GM19238 (cell line): ENCODE measurements around the gene FAM153A.
"Not testable (repeated sequence)": the region's sequence is repeated elsewhere in the genome, so short reads cannot be mapped to it uniquely, and the experiment has no call there.

Source experiments
- DNase-seq: peaks from one replicate; pipeline ENCODE4 v3.0.0; 2011; ENCODE audit warnings: low spot score; ENCODE audit not compliant: insufficient read length

The FAM153A gene

DNA sequence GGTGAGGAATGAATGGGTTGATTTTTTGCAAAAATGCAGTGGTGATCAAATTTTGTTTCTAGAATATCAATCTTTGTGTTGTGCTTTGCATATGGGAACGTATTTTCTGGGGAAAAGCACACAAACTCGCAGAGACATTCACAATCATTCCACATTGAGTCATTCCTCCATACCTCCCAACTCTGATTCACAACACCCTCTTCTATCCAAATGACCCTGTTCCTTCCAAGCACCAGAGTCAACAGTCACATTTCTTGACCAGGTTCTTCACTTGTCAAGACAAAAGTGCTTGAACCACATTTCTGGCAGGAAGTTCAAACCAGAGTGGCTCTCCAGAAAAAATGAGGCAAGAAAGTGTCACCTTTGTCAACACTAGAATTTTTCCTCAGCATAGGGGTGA is 35.3 kb downstream of the FAM153A start:
- DNase-seq: not testable (repeated sequence)

DNA sequence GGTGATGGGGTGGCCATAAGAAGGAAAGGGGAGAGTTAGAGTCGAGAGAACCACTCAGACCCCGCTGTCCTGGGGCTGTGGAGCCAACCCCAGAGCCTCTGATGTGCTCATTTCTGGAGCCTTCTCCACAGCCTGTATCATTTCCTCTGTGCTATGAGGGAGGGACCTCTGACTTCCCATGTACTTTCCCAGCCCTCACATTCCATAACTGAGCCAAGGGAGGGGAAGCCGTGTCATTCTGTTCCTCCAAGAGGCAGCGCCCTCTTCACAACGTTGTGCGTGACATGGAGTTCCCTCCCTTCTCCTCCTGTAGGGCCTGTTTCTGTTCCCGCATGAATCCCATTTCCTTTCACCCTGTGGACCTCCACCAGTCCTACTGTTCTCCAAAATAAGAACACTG is 57.8 kb downstream of the FAM153A start:
- not testable (repeated sequence) for DNase-seq

GRCh38 chr5:177723831-177724485 is 58.7 kb downstream of the FAM153A start:
- not testable (repeated sequence) for DNase-seq

DNA sequence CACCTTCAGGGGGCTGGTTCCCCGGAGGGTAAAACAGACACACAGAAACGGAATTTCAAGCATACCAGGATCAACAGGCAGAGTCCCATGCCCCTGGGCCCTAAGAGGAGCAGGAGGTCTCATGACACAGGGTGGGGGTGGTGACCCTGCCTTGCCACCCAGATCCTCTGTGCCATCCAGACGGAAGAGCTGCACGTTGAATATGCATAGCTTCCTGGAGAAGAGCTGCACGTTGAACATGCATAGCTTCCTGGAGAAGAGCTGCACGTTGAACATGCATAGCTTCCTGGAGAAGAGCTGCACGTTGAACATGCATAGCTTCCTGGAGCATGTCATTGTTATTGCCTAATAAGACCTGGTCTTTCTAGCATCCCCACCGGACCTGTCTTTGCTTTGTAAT is 59.9 kb downstream of the FAM153A start:
- DNase-seq: not testable (repeated sequence)

DNA sequence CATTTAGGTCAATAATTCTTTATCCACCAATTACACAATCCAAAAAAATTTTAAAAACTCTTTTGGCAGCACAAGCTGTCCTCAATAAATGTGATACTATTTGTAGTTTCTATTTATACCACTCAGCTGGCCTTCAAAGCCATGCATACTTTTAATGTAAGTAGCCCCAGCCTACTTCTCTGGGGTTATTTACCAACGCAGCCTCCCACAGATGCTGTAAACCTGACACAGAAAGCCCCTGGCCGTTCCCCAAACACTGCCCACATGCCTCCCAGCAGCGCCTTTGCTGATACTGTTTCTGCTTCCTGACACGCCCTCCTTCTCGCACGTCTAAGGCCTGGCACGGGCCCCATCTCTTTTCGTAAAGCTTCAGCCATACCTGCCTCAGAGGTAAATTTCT is 62.7 kb downstream of the FAM153A start:
- not testable (repeated sequence) for DNase-seq

- not testable (repeated sequence) for DNase-seq
Observed at GRCh38 chr5:177715423-177715822, 67.3 kb downstream of the FAM153A start.

DNA sequence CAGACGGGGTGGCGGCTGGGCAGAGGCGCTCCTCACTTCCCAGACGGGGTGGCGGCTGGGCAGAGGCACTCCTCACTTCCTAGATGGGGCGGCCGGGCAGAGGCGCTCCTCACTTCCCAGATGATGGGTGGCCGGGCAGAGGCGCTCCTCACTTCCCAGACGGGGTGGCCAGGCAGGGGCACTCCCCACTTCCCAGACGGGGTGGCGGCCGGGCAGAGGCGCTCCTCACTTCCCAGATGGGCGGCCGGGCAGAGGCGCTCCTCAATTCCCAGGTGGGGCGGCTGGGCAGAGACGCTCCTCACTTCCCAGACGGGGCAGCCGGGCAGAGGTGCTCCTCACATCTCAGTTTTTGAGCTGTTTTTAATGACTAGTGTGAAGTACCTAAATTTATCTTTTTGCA is 86.6 kb downstream of the FAM153A start:
- DNase-seq: not testable (repeated sequence)

DNA sequence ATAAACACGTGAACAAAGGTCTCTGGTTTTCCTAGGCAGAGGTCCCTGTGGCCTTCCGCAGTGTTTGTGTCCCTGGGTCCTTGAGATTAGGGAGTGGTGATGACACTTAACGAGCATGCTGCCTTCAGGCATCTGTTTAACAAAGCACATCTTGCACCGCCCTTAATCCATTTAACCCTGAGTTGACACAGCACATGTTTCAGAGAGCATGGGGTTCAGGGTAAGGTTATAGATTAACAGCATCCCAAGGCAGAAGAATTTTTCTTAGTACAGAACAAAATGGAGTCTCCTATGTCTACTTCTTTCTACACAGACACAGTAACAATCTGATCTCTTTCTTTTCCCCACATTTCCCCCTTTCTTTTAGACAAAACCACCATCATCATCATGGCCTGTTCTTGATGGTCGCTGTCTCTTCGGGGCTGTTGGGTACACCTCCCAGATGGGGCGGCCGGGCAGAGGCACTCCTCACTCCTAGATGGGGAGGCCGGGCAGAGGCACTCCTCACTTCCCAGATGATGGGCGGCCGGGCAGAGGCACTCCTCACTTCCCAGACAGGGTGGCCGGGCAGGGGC is 87.3 kb downstream of the FAM153A start:
- not testable (repeated sequence) for DNase-seq

DNA sequence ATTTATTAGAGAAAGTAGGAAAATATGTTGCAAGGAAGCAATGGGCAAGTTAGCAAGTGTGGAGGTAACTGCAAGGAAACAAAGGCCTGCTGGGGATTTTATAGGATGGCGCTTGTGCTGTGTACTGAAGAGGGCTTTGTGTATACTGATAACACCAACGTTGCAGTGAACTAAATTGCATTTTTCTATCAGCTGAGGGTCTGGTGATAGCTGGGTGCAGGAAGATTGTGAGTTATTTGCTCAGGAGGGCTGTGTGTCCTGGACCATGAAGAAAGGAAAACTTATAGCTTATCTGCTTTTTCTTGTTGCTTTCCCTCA is 88.2 kb downstream of the FAM153A start:
- not testable (repeated sequence) for DNase-seq

GRCh38 chr5:177693671-177694517 is 88.8 kb downstream of the FAM153A start:
- DNase-seq: not testable (repeated sequence)

DNA sequence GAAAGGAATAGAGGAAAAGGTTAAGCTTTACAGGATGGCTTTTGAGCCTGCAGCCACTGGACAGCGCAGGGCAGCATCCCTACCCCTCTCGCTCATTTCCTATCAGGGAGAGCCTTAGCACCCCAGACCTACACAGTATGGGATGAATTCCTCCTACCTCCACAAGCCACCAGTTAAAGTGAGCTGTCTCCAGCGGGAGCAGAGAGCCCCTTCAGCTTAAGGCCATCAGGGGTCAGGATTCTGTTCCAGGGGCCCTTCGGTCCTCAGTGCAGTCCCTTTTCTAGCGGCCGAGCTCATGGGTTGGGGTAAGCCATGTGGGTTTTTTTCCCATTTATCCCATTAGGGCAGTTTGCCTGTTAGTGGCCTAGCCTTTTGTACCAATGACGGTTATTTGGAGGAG is 89.7 kb downstream of the FAM153A start:
- DNase-seq: not testable (repeated sequence)

DNA sequence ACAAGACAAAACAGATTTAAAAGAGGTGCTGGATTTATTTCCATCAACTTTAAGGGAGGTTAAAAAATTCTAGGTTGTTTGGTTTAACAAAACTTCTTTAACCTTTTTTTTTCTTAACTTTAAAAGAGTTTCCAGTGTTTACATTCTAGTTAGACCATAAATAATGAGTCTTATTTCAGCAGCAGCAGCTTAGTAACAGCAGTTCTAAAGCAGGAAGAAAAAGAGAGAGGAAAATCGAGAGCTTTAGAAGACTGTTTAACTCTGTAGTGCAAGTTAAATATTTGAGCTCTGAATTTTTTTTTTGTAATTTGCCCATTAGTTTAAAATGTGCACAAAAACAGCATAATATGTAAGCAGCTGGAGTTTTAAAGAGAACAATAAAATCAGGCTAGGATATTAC is 90.2 kb downstream of the FAM153A start:
- not testable (repeated sequence) for DNase-seq

DNA sequence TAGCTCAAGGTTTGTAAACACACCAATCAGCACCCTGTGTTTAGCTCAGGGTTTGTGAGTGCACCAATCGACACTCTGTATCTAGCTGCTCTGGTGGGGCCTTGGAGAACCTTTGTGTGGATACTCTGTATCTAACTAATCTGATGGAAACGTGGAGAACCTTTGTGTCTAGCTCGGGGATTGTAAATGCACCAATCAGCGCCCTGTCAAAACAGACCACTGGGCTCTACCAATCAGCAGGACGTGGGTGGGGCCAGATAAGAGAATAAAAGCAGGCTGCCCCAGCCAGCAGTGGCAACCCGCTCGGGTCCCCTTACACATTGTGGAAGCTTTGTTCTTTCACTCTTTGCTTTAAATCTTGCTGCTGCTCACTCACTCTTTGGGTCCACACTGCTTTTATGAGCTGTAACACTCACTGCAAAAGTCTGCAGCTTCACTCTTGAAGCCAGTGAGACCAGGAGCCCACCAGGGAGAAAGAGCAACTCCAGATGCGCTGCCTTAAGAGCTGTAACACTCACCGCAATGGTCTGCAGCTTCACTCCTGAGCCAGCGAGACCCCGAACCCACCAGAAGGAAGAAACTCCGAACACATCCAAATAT is 93.6 kb downstream of the FAM153A start:
- not testable (repeated sequence) for DNase-seq

DNA sequence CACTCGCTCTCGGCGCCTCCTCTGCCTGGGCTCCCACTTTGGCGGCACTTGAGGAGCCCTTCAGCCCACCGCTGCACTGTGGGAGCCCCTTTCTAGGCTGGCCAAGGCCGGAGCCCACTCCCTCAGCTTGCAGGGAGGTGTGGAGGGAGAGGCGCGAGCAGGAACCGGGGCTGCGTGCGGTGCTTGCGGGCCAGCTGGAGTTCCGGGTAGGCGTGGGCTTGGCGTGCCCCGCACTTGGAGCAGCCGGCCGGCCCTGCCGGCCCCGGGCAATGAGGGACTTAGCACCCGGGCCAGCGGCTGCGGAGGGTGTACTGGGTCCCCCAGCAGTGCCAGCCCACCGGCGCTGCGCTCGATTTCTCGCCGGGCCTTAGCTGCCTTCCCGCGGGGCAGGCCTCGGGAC is 94.6 kb downstream of the FAM153A start:
- not testable (repeated sequence) for DNase-seq

- DNase-seq: not testable (repeated sequence)
Observed at GRCh38 chr5:177681920-177682319, 100.8 kb downstream of the FAM153A start.
